SHP77 treated with DMSO at 0.1 percent for 48 hours (cell line): ENCODE measurements around the gene EIF3K.
A peak's percentile ranks its signal among the peaks of the same experiment; 100 is the strongest.

ENCODE experiments used
- DNase-seq: peaks from one replicate; lab custom pipeline; 2025; lab: John Stamatoyannopoulos, UW

EIF3K gene

GRCh38 chr19:38665950-38666662, 47.1 kb downstream of the EIF3K start:
- no peak for DNase-seq

- no peak for DNase-seq
Observed at GRCh38 chr19:38666663-38667511, 47.9 kb downstream of the EIF3K start.

GRCh38 chr19:38667661-38668171, 48.7 kb downstream of the EIF3K start:
- no peak for DNase-seq

DNA sequence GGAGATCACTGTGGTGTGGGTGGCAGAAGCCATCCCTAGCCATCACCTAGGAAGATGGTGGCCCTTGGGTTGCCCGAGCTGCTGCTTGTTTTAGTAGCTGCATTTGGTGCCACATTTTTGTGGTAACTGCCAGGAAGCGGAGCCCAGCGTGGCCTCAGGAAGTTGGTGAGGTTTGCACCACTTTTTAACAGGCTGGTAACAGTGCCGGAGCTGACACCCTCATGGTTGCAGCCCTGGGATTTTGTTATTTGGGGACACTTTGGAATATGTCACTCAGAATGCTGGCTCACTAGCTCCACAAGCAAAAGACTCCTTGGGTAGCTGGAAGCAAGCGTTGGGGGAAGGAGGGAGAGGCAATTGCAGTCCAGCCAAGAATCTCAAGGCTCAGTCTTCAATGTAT, 50.6 kb downstream of the EIF3K start:
- no peak for DNase-seq

GRCh38 chr19:38670921-38671398, 52.0 kb downstream of the EIF3K start:
- DNase-seq = no peak

- DNase-seq = no peak
Observed at GRCh38 chr19:38671654-38672053, 52.7 kb downstream of the EIF3K start.

- DNase-seq = no peak
Observed at GRCh38 chr19:38673030-38673429, 54.0 kb downstream of the EIF3K start.

DNA sequence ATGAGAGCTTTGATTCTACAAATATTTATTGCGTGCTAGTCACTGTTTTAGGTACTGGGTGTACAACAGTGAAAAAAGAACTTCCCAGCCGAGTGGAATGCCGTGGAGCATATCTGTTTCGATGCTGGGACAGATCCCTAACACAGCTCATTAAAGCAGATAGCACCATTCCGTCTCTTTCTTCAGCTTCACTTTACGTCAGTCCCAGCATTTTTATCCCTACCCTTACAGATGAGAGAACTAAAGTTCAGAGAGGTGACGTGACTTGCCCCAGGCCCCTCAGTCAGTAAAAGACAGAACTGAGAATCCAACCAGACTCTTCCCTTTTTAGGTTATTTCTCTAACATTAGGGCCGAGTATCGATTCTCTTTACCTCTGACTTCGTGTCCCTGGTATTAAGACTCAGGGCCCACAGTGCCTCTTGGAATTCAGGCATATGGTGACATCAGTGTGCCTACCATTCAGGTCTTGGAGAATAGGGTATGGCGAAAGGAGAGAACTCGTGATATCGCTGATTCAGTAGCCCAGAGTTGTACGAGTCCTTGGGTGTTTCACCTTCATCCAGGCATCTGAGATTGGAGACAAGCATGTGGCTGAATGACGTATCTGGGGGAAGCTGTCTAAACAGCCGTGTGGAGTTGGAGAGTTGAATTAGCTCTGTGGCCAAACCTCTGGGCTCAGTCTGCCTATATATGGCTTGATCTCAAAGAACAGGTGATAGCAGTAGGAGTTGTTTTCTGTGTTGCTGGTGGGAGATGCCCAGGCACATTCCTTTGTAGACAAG, 55.6 kb downstream of the EIF3K start:
- no peak for DNase-seq

GRCh38 chr19:38675611-38676010, 56.6 kb downstream of the EIF3K start:
- no peak for DNase-seq

DNA sequence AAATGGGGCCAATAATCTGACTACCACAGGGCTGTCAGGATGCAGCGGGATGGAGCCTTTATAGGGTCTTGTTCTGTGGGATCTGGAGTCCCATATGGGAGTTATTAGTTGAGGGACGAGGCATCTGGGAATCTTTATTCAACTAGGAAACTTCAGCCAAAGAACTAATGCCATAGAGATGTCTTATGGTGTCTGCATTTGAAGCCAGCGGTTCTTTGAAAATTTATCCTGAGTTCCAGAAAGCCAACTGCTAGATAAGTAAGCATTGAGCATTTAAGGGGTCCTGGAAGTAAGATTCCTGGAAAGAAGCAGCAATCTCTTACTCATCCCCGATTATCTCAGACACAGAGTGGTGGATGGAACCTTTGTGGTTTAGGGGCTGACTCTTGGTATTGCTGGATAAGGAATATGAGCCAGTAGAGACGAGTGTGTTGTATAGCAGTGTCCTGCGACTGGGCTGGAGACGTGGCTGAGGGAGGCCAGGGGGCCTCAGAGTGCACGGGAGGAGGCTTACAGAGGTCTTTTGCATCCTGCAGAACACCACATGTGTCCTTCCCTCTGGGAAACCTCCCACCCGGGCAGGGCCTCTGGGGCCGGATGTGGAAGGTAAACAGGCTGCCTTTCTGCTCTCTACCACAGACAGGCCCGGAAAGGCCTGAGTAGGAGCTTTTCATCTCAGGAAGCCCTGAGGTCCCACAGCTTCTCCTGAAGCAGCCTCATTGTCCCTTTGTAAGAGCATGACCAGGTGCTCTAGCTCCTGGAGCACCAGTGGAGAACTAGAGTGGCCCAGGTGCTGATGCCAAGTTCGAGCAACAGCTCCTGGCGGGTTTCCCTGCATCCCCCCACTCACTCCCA, 57.3 kb downstream of the EIF3K start:
- DNase-seq = no peak

- no peak for DNase-seq
Observed at GRCh38 chr19:38676878-38677646, 58.1 kb downstream of the EIF3K start.

DNA sequence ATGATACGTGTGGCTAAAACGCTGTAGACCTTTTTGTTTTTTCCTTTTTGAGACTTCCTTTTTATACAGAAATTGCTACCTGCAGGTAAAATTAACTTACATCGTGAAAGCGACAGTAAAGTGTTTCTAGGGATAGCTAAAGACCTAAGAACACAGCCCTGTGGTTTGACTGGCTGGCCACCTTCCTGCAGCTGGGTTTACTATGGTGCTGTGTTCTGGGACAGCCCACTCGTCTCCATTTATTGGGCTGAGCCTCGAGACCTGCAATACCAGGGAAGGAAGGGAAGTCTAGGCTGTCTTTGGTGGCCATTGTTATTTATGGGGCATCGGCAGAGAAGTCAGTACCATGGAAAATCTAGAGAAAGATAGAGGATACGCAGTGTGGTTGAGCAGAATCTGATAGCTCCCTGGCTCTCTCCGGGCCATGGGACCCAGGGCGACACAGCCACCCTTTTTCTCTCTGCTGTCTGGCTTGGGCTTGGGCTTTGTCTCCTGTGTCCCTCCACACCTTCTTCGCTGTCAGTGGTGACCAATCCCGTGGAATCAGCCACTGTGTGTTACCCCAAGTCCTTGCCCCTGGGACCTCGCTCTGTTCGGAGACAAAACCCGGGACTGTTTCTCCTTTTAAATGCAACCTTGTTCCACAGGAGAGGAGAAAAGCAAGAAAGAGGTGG, 59.4 kb downstream of the EIF3K start:
- DNase-seq = no peak

GRCh38 chr19:38678891-38679494, 60.0 kb downstream of the EIF3K start:
- DNase-seq = no peak

DNA sequence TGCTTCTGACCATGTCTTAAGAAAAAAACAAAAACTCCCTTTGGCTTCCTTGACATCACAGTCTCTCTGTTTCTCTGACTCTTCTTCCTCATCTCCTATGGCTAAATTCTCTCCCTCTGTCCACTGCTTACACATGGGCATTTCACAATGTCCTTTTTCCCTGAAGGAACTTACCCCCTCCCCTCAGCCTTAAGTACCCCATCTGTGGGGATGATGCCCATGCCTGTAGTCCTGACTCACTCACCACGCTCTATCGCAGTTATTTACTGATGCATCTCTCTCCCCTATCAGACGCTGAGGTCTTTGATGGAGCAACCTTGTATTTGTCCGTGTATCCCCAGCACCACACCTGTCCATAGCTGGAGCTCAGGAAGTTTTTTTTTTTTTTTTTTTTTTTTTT, 60.9 kb downstream of the EIF3K start:
- DNase-seq = no peak

DNA sequence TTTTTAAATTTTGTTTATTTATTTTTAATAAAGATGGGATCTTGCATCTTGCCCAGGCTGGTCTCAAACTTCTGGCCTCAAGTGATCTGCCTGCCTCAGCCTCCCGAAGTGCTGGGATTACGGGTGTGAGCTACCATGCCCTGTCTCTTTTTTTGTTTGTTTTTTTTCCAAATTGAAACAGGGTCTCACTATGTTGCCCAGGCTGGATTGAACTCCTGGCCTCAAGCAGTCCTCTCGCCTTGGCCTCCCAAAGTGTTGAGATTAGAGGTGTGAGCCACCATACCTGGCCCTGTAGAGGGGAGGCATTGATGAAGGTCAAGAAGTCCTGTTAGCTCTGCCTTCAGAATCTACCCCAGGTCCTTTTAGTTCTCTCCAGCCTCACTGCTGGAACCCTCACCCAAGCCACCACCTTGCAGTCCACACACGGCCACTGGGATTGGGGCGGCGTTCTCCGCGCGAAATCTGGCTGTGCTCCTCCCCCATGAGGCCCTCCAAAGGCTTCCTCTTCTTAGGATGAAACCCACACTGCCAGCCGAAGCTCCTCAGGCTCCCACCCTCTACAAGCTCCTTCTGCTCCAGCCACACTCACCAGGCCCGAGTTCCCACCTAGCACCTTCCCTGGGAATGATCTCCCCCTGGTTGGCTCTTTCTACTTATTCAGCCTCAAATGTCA, 63.3 kb downstream of the EIF3K start:
- DNase-seq = no peak

- DNase-seq = no peak
Observed at GRCh38 chr19:38682872-38683392, 63.9 kb downstream of the EIF3K start.

DNA sequence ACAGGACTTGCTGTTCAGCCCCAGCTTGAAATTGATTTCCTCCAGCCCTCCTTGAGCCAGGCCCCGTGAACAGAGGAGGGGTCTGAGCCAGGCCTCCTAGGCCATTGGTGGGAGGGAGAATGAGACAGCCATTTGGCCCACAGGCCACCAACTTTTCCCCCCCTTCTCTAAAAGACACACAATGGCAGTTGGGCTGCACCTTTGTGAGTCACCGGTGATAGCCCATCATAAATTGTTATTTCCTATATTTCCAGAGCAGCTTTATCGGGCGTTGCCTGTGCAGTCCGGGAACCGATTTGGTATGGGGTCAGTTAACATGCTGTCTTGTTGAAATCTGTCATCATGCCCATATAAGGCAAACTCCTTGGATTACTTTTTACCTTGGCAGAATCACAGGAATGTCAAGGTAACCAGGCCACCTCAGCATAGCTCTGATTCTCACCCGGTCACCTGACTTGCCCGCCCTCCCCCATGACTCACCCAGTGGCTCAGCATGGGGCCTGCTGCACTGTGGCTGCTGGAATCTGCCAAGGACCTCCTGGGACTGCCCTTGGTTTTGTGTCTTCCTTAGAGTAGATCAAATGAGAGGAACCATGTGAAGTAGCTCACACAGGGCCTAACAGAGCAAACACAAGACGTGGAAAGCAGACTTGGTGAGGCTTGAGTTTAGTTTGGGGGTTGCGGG, 64.5 kb downstream of the EIF3K start:
- peak; percentile 69 for DNase-seq
